ENCODE measurements around the gene GUCY1B1. TPM values are rescaled to one million over a fixed set of nuclear protein-coding genes. Genes with fewer than 3 reads are reported as not detected.

The GUCY1B1 gene
- polyA plus RNA-seq, 2 of the 4 experiments (the other 2 are of a cell fraction): 0.14 to 0.43 TPM

DNA sequence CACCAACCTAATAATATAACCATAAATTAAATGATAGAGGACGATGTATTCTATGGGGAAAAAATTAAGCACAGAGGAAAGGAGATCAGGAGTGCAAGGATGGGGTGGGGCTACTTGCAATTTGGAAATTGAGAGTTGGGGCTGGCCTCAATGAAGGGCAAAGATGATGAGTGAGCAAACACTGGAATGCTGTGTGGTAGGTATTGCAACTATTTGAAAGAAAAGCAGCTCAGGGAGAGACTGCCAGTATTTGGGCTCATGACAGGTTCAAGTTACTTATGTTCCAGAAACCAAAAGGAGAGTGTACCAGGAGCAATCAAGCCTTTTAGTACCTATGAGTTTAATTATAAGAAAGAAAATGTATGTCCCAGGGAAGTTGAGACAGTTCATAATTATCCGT lies 59.8 kb downstream of the GUCY1B1 start:
- DNase-seq (ENCODE audit: low read depth in 1 of 2, low spot score in 1 of 2) (no peak), FAIRE-seq (no peak), ATAC-seq (no peak)
- H3K4me2 ChIP-seq: no peak overlapping the region
- H3K27ac ChIP-seq: no peak overlapping the region
- TF ChIP-seq TFCP2L1 (CRISPR knock-in tag; IDR thresholded peaks at IDR 0.05) (no peak), EHF (CRISPR knock-in tag; IDR thresholded peaks at IDR 0.05) (no peak), KDM5A (IDR thresholded peaks at IDR 0.05) (no peak), RAD21 (conservative IDR thresholded peaks at IDR 0.05 in 1 of 2, IDR thresholded peaks at IDR 0.05 in 1 of 2) (no peak), ZFP36 (IDR thresholded peaks at IDR 0.05; ENCODE audit: borderline replicate concordance, partially characterized antibody) (no peak), CHD4 (IDR thresholded peaks at IDR 0.05; ENCODE audit: borderline replicate concordance) (no peak), NR3C1 (IDR thresholded peaks at IDR 0.05) (no peak), HDAC2 (IDR thresholded peaks at IDR 0.05) (no peak), ZSCAN20 (CRISPR knock-in tag; IDR thresholded peaks at IDR 0.05) (no peak), PBX3 (IDR thresholded peaks at IDR 0.05) (no peak), RARB (CRISPR knock-in tag; IDR thresholded peaks at IDR 0.05) (no peak), SREBF2 (IDR thresholded peaks at IDR 0.05) (no peak), TP53 (CRISPR knock-in tag; IDR thresholded peaks at IDR 0.05) (no peak), PHF8 (IDR thresholded peaks at IDR 0.05; ENCODE audit: borderline replicate concordance, low read depth) (no peak), CBX2 (IDR thresholded peaks at IDR 0.05; ENCODE audit: borderline replicate concordance, low read depth) (no peak), BHLHE40 (IDR thresholded peaks at IDR 0.05; ENCODE audit: low read depth, low read length) (no peak), SMC3 (IDR thresholded peaks at IDR 0.05) (no peak), RCOR1 (IDR thresholded peaks at IDR 0.05; ENCODE audit: low read depth, low read length) (no peak), ZNF302 (CRISPR knock-in tag; IDR thresholded peaks at IDR 0.05) (no peak)
- CTCF ChIA-PET: no interaction called here
- 86% methylated on average over 2 of the region's 2 CpGs for WGBS (ENCODE audit: missing lambda C conversion rate)
- POLR2A ChIA-PET: no interaction called here
- no peak overlapping the region for H3K4me3 ChIP-seq
- no peaks in the 10 kb centered on the region for H3K9me3 ChIP-seq
- peaks cover 9% of the 10 kb centered on the region; the same call in 2 of the 3 replicates for H3K4me1 ChIP-seq

GRCh38 chr4:155819066-155819465 lies 60.2 kb downstream of the GUCY1B1 start:
- peak; percentile 63 for TF ChIP-seq MAFK (IDR thresholded peaks at IDR 0.05; ENCODE audit: partially characterized antibody)
- TF ChIP-seq PHF8 (IDR thresholded peaks at IDR 0.05; ENCODE audit: borderline replicate concordance, low read depth): no peak
- ATAC-seq (no peak), FAIRE-seq (no peak), DNase-seq (ENCODE audit: low read depth in 1 of 2, low spot score in 1 of 2) (no peak)
- 5% methylated on average over 1 of the region's 1 CpG for WGBS (ENCODE audit: missing lambda C conversion rate)
- Histone ChIP-seq H3K27ac (no peak overlapping the region), H3K9me3 (no peaks in the 10 kb centered on the region), H3K4me1 (peaks cover 9% of the 10 kb centered on the region; the same call in 2 of the 3 replicates), H3K4me2 (no peak overlapping the region), H3K4me3 (no peak overlapping the region)
- CTCF ChIA-PET: no interaction called here
- POLR2A ChIA-PET: no interaction called here

- TF ChIP-seq NFE2L2 (conservative IDR thresholded peaks at IDR 0.05; ENCODE audit: low read length) (no peak), SMC3 (IDR thresholded peaks at IDR 0.05) (no peak), ESRRA (IDR thresholded peaks at IDR 0.05; ENCODE audit: borderline replicate concordance, low read length) (no peak), TP53 (CRISPR knock-in tag; IDR thresholded peaks at IDR 0.05) (no peak), FOSB (CRISPR knock-in tag; IDR thresholded peaks at IDR 0.05) (no peak), SREBF2 (IDR thresholded peaks at IDR 0.05) (no peak)
- ATAC-seq: no peak
- Histone ChIP-seq H3K4me1 (peaks cover 9% of the 10 kb centered on the region; the same call in 2 of the 3 replicates), H3K4me3 (no peak overlapping the region), H3K27ac (no peak overlapping the region), H3K4me2 (no peak overlapping the region), H3K9me3 (no peaks in the 10 kb centered on the region)
- DNase-seq (ENCODE audit: low read depth in 1 of 2, low spot score in 1 of 2): no peak
- FAIRE-seq: no peak
- CTCF ChIA-PET: interaction anchor here (0.8 kb wide), 1 partner anchor 132 kb away, joined by 4 read pairs; no protein-coding TSS in a partner anchor
- WGBS (ENCODE audit: missing lambda C conversion rate): 80% methylated on average over 4 of the region's 4 CpGs
- POLR2A ChIA-PET: no interaction called here
These were observed 62.2 kb downstream of the GUCY1B1 start for GRCh38 chr4:155820887-155821518.
